Muscle layer of duodenum (tissue), 2 donors: Measurements from ENCODE around the gene WDR64.

Experiments
- H3K27ac ChIP-seq: one replicate; pipeline ENCODE4 v1.7.0; 2013; ENCODE audit warnings: mild to moderate bottlenecking, low read length
- H3K27me3 ChIP-seq: one replicate; pipeline ENCODE4 v1.7.0; 2013; ENCODE audit warnings: low read depth, mild to moderate bottlenecking, control low read depth, low read length
- H3K36me3 ChIP-seq, 2 donors: one replicate each; pipeline ENCODE4 v1.7.0; 2013; ENCODE audit warnings: low read length in 2 of 2, control low read depth in 1 of 2, mild to moderate bottlenecking in 1 of 2; ENCODE audit not compliant: insufficient read depth in 2 of 2, control insufficient read depth in 1 of 2
- H3K4me1 ChIP-seq, 2 donors: one replicate each; pipeline ENCODE4 v1.7.0; 2013; ENCODE audit warnings: low read length in 2 of 2, mild to moderate bottlenecking in 2 of 2, control low read depth in 1 of 2, moderate library complexity in 1 of 2; ENCODE audit not compliant: insufficient read depth in 2 of 2, control insufficient read depth in 1 of 2
- H3K4me3 ChIP-seq, 2 donors: one replicate each; pipeline ENCODE4 v1.7.0; 2013; ENCODE audit warnings: low read length in 2 of 2, low read depth in 1 of 2, mild to moderate bottlenecking in 1 of 2
- H3K9me3 ChIP-seq, 2 donors: one replicate each; pipeline ENCODE4 v1.7.0; 2013; ENCODE audit warnings: low read length in 2 of 2, control low read depth in 1 of 2, mild to moderate bottlenecking in 1 of 2; ENCODE audit not compliant: control insufficient read depth in 1 of 2
- donor health status: healthy.

Gene WDR64

GRCh38 chr1:241846862-241847539 is 194.9 kb downstream of the WDR64 start:
- Histone ChIP-seq H3K27me3 (no peaks in the 10 kb centered on the region), H3K4me1 (peaks cover 4 to 5% of the 10 kb centered on the region in 2 donors), H3K9me3 (no peaks in the 10 kb centered on the region), H3K4me3 (peak overlapping the region; percentile 83 to 86), H3K36me3 (no peaks in the 10 kb centered on the region), H3K27ac (no peak overlapping the region)

GRCh38 chr1:241847540-241847795 is 195.4 kb downstream of the WDR64 start:
- Histone ChIP-seq H3K4me1 (peaks cover 4 to 5% of the 10 kb centered on the region in 2 donors), H3K27me3 (no peaks in the 10 kb centered on the region), H3K4me3 (peak overlapping the region; percentile 83 to 86), H3K36me3 (no peaks in the 10 kb centered on the region), H3K27ac (peak overlapping the region; percentile 87), H3K9me3 (no peaks in the 10 kb centered on the region)

- Histone ChIP-seq H3K36me3 (no peaks in the 10 kb centered on the region), H3K9me3 (no peaks in the 10 kb centered on the region)
Observed at GRCh38 chr1:241847796-241848685, 196.0 kb downstream of the WDR64 start, which contains the start of gene EXO1. Gene EXO1, plus strand, starts transcription at chr1:241848204. Its CDS starts 2,222 bp downstream, at chr1:241850426.

GRCh38 chr1:241848686-241849344 is 196.7 kb downstream of the WDR64 start:
- Histone ChIP-seq H3K36me3 (no peaks in the 10 kb centered on the region), H3K4me3 (peak overlapping the region; percentile 83 to 86), H3K27me3 (no peaks in the 10 kb centered on the region), H3K27ac (no peak overlapping the region), H3K9me3 (no peaks in the 10 kb centered on the region), H3K4me1 (peaks cover 4 to 5% of the 10 kb centered on the region in 2 donors)

More at GRCh38 chr1:241847796-241848685, 196.0 kb downstream of the WDR64 start, which contains the start of gene EXO1:
- H3K27me3 ChIP-seq, result no peaks in the 10 kb centered on the region
- peak within 1 kb of the TSS; percentile 83 to 86 for H3K4me3 ChIP-seq
- peak within 1 kb of the TSS; percentile 87 for H3K27ac ChIP-seq
- peaks cover 4 to 5% of the 10 kb centered on the region in 2 donors for H3K4me1 ChIP-seq

- Histone ChIP-seq H3K9me3 (no peaks in the 10 kb centered on the region), H3K4me1 (peaks cover 4 to 5% of the 10 kb centered on the region in 2 donors), H3K27me3 (no peaks in the 10 kb centered on the region), H3K4me3 (no peak overlapping the region), H3K36me3 (no peaks in the 10 kb centered on the region), H3K27ac (no peak overlapping the region)
Observed at GRCh38 chr1:241849345-241849695, 197.2 kb downstream of the WDR64 start.
